ENCODE data around the gene GADL1. TPM values are rescaled to one million over a fixed set of nuclear protein-coding genes. Genes with fewer than 3 reads are reported as not detected.

The GADL1 gene
- not detected for total RNA-seq
- long read RNA-seq: 0 reads

GRCh38 chr3:30894521-30895251, at the start of gene GADL1:
TSS of gene GADL1 (minus strand) at chr3:30894661. CDS start at chr3:30894614, 47 bp downstream.
- ATAC-seq: peak; percentile 72
- intact Hi-C loops (cut with DNase I): no loop called here
- peak; percentile 73 for DNase-seq (ENCODE audit: missing footprints)

- intact Hi-C loops (cut with DNase I): no loop called here
- ATAC-seq (no peak), DNase-seq (ENCODE audit: missing footprints) (no peak)
These were observed 49.7 kb upstream of the GADL1 start for GRCh38 chr3:30944124-30944523.

GRCh38 chr3:30943206-30943605, 48.7 kb upstream of the GADL1 start:
- ATAC-seq (no peak), DNase-seq (ENCODE audit: missing footprints) (no peak)
- intact Hi-C loops (cut with DNase I): no loop called here

- no peak for ATAC-seq
- DNase-seq (ENCODE audit: missing footprints): no peak
- intact Hi-C loops (cut with DNase I): no loop called here
These were observed 46.9 kb upstream of the GADL1 start for GRCh38 chr3:30941342-30941741.

GRCh38 chr3:30940740-30941139, 46.3 kb upstream of the GADL1 start:
- ATAC-seq: no peak
- no peak for DNase-seq (ENCODE audit: missing footprints)
- intact Hi-C loops (cut with DNase I): no loop called here

GRCh38 chr3:30934208-30934550, 39.7 kb upstream of the GADL1 start:
- ATAC-seq (no peak), DNase-seq (ENCODE audit: missing footprints) (no peak)
- intact Hi-C loops (cut with DNase I): no loop called here

- intact Hi-C loops (cut with DNase I): no loop called here
- ATAC-seq: no peak
- no peak for DNase-seq (ENCODE audit: missing footprints)
These were observed 39.2 kb upstream of the GADL1 start for GRCh38 chr3:30933478-30934207.

- DNase-seq (ENCODE audit: missing footprints): no peak
- intact Hi-C loops (cut with DNase I): no loop called here
- ATAC-seq: no peak
These were observed 38.1 kb upstream of the GADL1 start for GRCh38 chr3:30932513-30933098.

GRCh38 chr3:30924763-30925162, 30.3 kb upstream of the GADL1 start:
- intact Hi-C loops (cut with DNase I): no loop called here
- no peak for DNase-seq (ENCODE audit: missing footprints)

GRCh38 chr3:30919564-30919963, 25.1 kb upstream of the GADL1 start:
- intact Hi-C loops (cut with DNase I): no loop called here
- no peak for ATAC-seq
- no peak for DNase-seq (ENCODE audit: missing footprints)

More at GRCh38 chr3:30924763-30925162, 30.3 kb upstream of the GADL1 start:
- ATAC-seq: no peak

- DNase-seq (ENCODE audit: missing footprints) (no peak), ATAC-seq (no peak)
- intact Hi-C loops (cut with DNase I): no loop called here
These were observed 24.3 kb upstream of the GADL1 start for GRCh38 chr3:30918761-30919160.

- intact Hi-C loops (cut with DNase I): no loop called here
- no peak for DNase-seq (ENCODE audit: missing footprints)
- no peak for ATAC-seq
These were observed 21.3 kb upstream of the GADL1 start for GRCh38 chr3:30915782-30916181.

GRCh38 chr3:30914696-30915095, 20.2 kb upstream of the GADL1 start:
- intact Hi-C loops (cut with DNase I): no loop called here
- DNase-seq (ENCODE audit: missing footprints): no peak
- ATAC-seq: no peak

- DNase-seq (ENCODE audit: missing footprints) (no peak), ATAC-seq (no peak)
- intact Hi-C loops (cut with DNase I): no loop called here
These were observed 18.7 kb upstream of the GADL1 start for GRCh38 chr3:30913176-30913575.

- no peak for ATAC-seq
- intact Hi-C loops (cut with DNase I): no loop called here
- DNase-seq (ENCODE audit: missing footprints): no peak
These were observed 17.8 kb upstream of the GADL1 start for GRCh38 chr3:30912301-30912700.

GRCh38 chr3:30908456-30909037, 14.1 kb upstream of the GADL1 start:
- DNase-seq (ENCODE audit: missing footprints): no peak
- no peak for ATAC-seq
- intact Hi-C loops (cut with DNase I): loop anchor here (10.0 kb wide), 1 partner anchor 124 kb away; no protein-coding TSS in a partner anchor

- DNase-seq (ENCODE audit: missing footprints): no peak
- intact Hi-C loops (cut with DNase I): loop anchor here (10.0 kb wide), 1 partner anchor 120 kb away; no protein-coding TSS in a partner anchor
These were observed 10.5 kb upstream of the GADL1 start for GRCh38 chr3:30904996-30905395.

GRCh38 chr3:30895329-30895728, 868 bp upstream of the GADL1 start:
- ATAC-seq (no peak), DNase-seq (ENCODE audit: missing footprints) (no peak)
- intact Hi-C loops (cut with DNase I): no loop called here

More at GRCh38 chr3:30904996-30905395, 10.5 kb upstream of the GADL1 start:
- ATAC-seq: no peak

- DNase-seq (ENCODE audit: missing footprints): no peak
- intact Hi-C loops (cut with DNase I): no loop called here
These were observed 659 bp downstream of the GADL1 start for GRCh38 chr3:30893678-30894325.

More at GRCh38 chr3:30893678-30894325, 659 bp downstream of the GADL1 start:
- ATAC-seq: no peak
